Measurements from ENCODE around the gene ACVR1B.

DNA sequence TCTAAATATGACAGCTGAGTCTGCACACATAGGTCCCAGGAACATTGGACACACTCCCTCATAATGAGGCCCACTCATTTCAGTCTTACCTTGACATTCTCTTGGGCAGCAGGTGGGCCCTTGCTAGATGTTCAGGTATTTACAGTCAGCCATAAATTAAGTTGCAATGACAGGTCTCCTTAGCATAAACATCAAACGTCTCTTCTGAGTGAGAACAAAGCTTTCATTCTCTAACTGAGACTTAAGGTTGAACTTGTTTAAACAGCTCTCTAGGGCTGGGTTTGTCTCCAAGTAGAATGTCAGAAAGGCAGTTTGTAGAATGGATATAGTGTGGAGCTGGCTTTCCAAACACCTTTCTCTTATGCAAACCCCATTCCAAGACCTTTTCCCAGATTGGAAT is 10.3 kb downstream of the ACVR1B start:
- TF ChIP-seq, protein P1, sequence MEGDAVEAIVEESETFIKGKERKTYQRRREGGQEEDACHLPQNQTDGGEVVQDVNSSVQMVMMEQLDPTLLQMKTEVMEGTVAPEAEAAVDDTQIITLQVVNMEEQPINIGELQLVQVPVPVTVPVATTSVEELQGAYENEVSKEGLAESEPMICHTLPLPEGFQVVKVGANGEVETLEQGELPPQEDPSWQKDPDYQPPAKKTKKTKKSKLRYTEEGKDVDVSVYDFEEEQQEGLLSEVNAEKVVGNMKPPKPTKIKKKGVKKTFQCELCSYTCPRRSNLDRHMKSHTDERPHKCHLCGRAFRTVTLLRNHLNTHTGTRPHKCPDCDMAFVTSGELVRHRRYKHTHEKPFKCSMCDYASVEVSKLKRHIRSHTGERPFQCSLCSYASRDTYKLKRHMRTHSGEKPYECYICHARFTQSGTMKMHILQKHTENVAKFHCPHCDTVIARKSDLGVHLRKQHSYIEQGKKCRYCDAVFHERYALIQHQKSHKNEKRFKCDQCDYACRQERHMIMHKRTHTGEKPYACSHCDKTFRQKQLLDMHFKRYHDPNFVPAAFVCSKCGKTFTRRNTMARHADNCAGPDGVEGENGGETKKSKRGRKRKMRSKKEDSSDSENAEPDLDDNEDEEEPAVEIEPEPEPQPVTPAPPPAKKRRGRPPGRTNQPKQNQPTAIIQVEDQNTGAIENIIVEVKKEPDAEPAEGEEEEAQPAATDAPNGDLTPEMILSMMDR (IDR thresholded peaks at IDR 0.05) = no peak
- no peak for TF ChIP-seq POLR2A (IDR thresholded peaks at IDR 0.05)
